ENCODE data around the gene OR6C75.
"Not testable (repeated sequence)": the region's sequence is repeated elsewhere in the genome, so short reads cannot be mapped to it uniquely, and the experiment has no call there.

The OR6C75 gene

DNA sequence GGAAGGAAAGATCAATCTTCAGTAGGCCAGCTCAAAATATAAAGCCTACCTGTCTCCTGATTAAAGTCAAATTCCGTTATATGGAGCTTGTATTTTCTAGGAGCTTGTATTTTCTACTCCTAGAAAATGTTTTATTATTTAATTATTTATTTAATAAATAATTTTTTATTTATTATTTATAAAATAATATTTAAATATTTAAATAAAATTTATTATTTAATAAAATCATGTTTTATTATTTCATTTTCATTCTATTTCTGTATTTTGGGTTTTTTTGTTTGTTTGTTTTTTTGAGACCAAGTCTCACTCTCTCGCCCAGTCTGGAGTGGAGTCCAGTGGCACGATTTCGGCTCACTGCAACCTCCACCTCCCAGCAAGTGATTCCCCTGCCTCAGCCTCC is 9.7 kb downstream of the OR6C75 start:
- H3K4me3 ChIP-seq (replicated peaks in 1 of 2; ENCODE audit: low read depth in 2 of 2, low read length in 2 of 2) = no peak overlapping the region
- TF ChIP-seq, protein P1, sequence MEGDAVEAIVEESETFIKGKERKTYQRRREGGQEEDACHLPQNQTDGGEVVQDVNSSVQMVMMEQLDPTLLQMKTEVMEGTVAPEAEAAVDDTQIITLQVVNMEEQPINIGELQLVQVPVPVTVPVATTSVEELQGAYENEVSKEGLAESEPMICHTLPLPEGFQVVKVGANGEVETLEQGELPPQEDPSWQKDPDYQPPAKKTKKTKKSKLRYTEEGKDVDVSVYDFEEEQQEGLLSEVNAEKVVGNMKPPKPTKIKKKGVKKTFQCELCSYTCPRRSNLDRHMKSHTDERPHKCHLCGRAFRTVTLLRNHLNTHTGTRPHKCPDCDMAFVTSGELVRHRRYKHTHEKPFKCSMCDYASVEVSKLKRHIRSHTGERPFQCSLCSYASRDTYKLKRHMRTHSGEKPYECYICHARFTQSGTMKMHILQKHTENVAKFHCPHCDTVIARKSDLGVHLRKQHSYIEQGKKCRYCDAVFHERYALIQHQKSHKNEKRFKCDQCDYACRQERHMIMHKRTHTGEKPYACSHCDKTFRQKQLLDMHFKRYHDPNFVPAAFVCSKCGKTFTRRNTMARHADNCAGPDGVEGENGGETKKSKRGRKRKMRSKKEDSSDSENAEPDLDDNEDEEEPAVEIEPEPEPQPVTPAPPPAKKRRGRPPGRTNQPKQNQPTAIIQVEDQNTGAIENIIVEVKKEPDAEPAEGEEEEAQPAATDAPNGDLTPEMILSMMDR (IDR thresholded peaks at IDR 0.05; ENCODE audit: low read depth, low read length) = no peak
- DNase-seq (ENCODE audit: low read depth in 2 of 2) = no peak

DNA sequence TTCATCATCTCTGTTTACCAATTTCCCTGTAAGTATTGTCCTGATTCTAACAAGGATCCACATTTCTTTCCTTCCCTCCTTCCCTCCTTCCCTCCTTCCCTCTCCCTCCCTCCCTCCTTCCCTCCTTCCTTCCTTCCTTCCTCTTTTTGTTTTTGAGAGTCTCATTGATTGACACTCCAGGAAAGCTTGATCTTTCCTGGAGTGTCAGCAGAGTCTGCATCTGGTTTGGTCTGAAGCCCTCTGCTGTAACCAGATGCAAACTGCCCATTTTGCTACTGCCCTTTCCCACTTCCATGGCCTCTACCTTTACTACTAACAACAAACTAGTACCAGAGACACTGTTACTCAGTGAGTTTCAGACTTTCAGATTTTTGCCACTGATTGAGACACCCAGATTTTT is 23.1 kb downstream of the OR6C75 start:
- H3K4me3 ChIP-seq (replicated peaks in 1 of 2; ENCODE audit: low read depth in 2 of 2, low read length in 2 of 2) = no peak overlapping the region
- TF ChIP-seq, protein P1 (IDR thresholded peaks at IDR 0.05; ENCODE audit: low read depth, low read length) = no peak
- no peak for DNase-seq (ENCODE audit: low read depth in 2 of 2)

DNA sequence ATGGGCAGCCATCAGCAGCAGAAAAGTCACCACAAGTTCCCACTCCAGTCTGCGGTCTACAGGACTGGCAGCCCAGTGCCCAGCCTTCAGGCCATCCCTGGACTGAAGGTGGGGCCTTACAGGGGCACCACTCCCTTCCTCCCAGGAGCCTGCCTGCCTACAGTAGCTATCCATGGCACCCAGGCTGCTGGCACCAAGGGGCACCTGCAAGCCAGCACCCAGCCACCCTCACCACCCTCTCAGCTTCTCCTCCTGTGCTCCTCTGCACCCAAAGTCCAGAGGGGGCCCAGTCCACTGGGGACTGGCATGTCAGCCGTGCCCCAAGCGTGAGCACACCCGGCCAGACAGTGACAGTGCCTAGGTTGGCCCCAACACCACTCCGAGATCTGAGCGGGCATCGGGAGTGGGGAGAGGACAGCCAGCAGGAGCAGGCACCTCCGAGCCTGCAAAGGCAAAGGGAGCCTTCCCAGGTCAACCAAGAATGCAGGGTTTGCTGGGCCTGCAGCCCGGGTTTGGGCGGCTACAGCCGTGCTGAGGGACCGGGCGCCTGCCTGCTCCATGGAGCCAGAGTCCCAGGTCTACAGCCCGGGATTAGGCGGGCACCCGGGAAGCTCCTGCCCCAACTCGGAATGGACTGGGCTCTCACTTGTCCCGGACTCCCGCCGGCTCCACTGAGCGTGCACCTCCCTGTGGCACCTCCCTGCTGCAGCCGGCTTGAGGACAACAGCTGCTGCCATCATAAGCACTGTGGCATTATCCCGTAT is 29.4 kb downstream of the OR6C75 start:
- DNase-seq (ENCODE audit: low read depth in 2 of 2) = no peak
- no peak overlapping the region for H3K4me3 ChIP-seq (replicated peaks in 1 of 2; ENCODE audit: low read depth in 2 of 2, low read length in 2 of 2)
- TF ChIP-seq, protein P1 (IDR thresholded peaks at IDR 0.05; ENCODE audit: low read depth, low read length) = no peak

DNA sequence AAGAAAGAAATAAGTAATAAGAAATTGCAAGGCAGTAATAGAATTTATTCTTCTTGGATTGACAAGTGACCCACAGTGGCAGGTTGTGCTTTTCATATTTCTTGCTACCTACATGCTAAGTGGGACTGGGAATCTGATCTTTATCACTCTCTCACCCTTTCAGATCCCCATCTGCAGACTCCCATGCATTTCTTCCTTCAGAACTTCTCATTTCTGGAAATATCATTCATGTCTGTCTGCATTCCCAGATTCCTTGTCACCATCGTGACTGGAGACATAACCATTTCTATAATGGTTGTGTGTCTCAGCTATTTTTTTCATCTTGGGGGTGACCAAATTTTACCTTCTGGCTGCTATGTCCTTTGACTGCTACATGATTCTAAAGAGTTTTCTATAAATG is 33.6 kb downstream of the OR6C75 start:
- no peak for DNase-seq (ENCODE audit: low read depth in 2 of 2)
- TF ChIP-seq, protein P1 (IDR thresholded peaks at IDR 0.05; ENCODE audit: low read depth, low read length) = no peak
- H3K4me3 ChIP-seq (replicated peaks in 1 of 2; ENCODE audit: low read depth in 2 of 2, low read length in 2 of 2) = no peak overlapping the region

DNA sequence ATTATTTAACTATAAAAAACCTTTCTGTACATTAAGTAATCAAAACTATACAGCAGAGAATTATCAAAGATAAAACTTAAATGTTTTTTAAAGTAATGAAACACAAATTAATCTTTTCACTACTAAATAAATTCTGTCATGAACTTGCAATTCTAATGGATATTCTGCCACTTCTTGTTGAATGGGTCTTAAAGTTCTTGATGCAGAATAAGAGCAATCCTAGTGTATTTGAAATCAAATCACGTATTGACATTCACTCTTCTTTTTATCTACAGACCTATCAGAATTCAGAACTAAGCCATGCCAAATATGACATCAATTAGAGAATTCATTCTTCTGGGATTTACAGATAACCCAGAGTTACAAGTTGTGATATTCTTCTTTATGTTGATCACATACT is 37.5 kb downstream of the OR6C75 start, which contains the start of gene OR6C65:
Gene OR6C65 (plus strand): TSS at position 301 of the 400 bp plus-strand sequence. CDS start 0 bp downstream, at position 301.
- TF ChIP-seq, protein P1 (IDR thresholded peaks at IDR 0.05; ENCODE audit: low read depth, low read length) = no peak
- no peak within 1 kb of the TSS for H3K4me3 ChIP-seq (replicated peaks in 1 of 2; ENCODE audit: low read depth in 2 of 2, low read length in 2 of 2)
- no peak for DNase-seq (ENCODE audit: low read depth in 2 of 2)

DNA sequence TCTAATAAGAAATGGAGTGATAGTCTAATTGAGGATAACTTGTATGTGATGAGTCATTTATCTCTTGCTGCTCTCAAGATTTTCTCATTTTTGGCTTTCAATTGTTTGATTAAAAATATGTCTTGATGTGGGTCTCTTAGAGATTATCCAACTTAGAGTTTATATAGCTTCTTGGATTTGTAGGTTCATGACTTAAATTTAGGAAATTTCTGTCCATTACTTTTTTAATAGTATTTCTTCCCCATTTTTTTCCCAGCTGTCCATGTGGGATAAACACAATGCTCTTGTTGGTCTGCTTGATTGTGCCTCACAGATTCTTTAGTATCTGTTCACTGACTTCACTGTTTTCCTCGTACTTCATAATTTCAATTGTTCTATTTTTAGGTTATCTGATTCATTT is 45.1 kb downstream of the OR6C75 start:
- no peak overlapping the region for H3K4me3 ChIP-seq (replicated peaks in 1 of 2; ENCODE audit: low read depth in 2 of 2, low read length in 2 of 2)
- peak in 1 of 2 donors; percentile 1 for DNase-seq (ENCODE audit: low read depth in 2 of 2)
- TF ChIP-seq, protein P1 (IDR thresholded peaks at IDR 0.05; ENCODE audit: low read depth, low read length) = no peak

DNA sequence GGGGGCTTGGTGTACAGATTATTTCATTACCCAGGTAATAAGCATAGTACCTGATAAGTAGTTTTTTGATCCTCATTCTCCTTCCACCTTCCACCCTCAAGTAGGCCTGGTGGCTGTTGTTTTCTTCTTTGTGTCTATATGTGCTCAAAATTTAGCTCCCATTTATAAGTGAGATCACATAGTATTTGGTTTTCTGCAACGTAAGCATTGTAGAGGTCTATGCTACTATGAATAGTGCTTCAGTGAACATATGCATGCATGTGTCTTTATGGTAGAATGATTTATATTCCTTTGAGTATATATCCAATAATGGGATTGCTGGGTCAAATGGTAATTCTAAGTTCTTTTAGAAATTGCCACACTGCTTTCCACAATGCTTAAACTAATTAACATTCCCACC is 46.4 kb downstream of the OR6C75 start:
- not testable (repeated sequence) for DNase-seq (ENCODE audit: low read depth in 2 of 2); H3K4me3 ChIP-seq (replicated peaks in 1 of 2; ENCODE audit: low read depth in 2 of 2, low read length in 2 of 2)

DNA sequence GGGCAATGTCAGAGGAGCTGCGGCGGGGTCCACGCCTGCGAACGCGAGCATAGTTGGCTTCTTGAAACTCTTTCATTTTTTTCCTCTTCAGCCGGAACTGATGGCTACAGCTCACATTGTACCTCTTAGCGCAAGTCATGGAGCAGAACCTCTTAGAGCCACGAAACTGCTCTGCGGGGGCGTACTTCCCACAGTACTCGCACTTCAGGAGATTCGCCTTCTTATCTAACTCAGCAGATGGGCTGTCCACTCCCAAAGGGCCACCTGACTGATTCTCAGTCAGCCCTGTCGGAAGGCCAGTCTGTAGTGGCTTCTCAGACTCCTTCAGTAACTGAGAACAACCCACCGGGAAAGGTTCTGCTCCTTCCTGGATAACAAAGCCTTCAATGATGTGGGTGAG is 49.4 kb downstream of the OR6C75 start:
- H3K4me3 ChIP-seq (replicated peaks in 1 of 2; ENCODE audit: low read depth in 2 of 2, low read length in 2 of 2); DNase-seq (ENCODE audit: low read depth in 2 of 2): not testable (repeated sequence)

DNA sequence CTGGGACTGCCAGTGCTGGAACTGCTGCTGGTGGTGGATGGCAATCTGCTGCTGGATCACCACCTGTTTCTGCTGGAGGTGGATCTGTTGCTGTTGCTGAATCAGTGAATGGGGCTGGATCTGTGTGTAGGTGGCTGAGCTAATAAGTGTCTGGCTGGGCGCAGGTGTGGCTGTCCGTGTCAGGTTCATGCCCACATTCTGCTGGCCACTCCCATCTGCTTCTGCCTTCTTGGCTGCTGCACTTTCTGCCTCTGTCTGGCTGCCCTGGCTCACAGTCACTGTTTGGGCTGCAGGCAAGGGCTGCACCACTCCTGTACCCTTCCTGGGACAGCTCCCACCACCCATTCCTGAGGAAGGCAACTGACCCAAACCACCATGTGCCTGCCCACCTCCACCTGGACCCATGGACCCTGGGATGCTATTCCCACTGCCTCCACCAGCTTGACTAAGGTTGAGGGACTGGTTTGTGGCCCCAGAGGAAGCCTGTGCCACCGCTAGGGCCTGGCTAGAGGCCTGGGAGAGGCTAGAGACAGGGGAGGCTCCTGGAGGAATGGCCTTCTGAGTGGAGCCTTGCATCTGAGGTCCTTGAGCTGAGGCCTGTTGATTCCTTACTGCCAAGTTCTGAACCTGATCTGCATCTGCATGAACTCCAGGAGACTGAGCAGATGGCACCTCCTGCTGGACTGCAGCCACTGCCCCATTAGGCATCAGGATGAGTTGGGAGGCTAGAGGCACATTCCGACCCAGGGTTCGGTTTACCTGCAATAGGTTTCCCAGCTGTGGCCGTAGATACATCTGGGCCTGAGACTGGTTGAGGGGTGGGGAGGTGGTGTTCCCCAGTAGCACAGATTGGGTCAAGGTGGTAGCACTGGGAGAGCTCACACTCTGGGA is 51.0 kb downstream of the OR6C75 start:
- DNase-seq (ENCODE audit: low read depth in 2 of 2) = not testable (repeated sequence)

DNA sequence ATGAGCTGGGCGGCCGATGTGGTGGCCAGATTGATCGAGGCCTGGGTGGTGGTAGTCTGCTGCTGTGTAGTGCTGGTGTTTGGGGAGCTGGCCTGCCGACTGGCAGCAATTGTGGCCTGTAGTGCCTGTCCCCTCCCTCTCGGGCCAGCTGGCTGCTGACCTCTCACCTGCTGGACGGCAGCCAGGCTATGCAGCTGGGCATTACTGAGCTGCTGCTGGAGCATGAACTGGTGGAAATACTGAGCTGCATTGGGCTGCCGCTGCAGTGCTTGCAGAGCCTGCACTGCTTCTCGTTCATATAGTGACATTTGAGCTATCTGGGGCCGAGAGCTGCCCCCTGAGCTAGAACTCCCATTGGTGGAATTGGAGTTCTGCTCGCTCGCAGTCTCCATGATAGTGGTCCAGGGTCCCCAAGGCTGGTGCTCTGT is 51.6 kb downstream of the OR6C75 start:
- DNase-seq (ENCODE audit: low read depth in 2 of 2); H3K4me3 ChIP-seq (replicated peaks in 1 of 2; ENCODE audit: low read depth in 2 of 2, low read length in 2 of 2): not testable (repeated sequence)

More for the DNA sequence above, 51.0 kb downstream of the OR6C75 start:
- not testable (repeated sequence) for H3K4me3 ChIP-seq (replicated peaks in 1 of 2; ENCODE audit: low read depth in 2 of 2, low read length in 2 of 2)
